Neutrophil (primary cell): ENCODE data around the gene CIB4.

Experiments
- H3K27ac ChIP-seq: fragments of 200-600 bp; sonication (generic); 2 replicates; pipeline ENCODE4 v1.5.1; 2016; ENCODE audit warnings: mild to moderate bottlenecking, moderate library complexity
- H3K27me3 ChIP-seq: fragments of 200-600 bp; sonication (generic); 2 replicates; pipeline ENCODE4 v1.6.0; 2016; ENCODE audit warnings: mild to moderate bottlenecking
- H3K36me3 ChIP-seq: fragments of 200-600 bp; sonication (generic); 2 replicates; pipeline ENCODE4 v1.5.1; 2017
- H3K4me1 ChIP-seq, 2 experiments: fragments of 200-600 bp in 1 of 2; sonication (generic) in 1 of 2; 1 replicate in 1 of 2; 2 replicates in 1 of 2; pipeline versions ENCODE4 v1.5.1 to v1.6.1; 2013 to 2016; ENCODE audit warnings: low read depth in 1 of 2, low read length in 1 of 2, mild to moderate bottlenecking in 1 of 2, moderate library complexity in 1 of 2; ENCODE audit not compliant: control insufficient read depth in 1 of 2, insufficient read depth in 1 of 2
- H3K4me3 ChIP-seq, 2 experiments: fragments of 200-600 bp in 1 of 2; sonication (generic) in 1 of 2; 1 replicate in 1 of 2; 2 replicates in 1 of 2; pipeline ENCODE4 v1.5.1; 2013 to 2016; ENCODE audit warnings: low read depth in 1 of 2, low read length in 1 of 2, mild to moderate bottlenecking in 1 of 2, moderate library complexity in 1 of 2
- H3K9me3 ChIP-seq: fragments of 200-600 bp; sonication (generic); 2 replicates; pipeline ENCODE4 v1.5.1; 2016
- TF ChIP-seq, protein P1 (sequence below): fragments of 200-600 bp; sonication (generic); IDR thresholded peaks from 2 replicates; pipeline ENCODE4 v1.5.1; 2016; ENCODE audit warnings: antibody characterized with exemption

The CIB4 gene

DNA sequence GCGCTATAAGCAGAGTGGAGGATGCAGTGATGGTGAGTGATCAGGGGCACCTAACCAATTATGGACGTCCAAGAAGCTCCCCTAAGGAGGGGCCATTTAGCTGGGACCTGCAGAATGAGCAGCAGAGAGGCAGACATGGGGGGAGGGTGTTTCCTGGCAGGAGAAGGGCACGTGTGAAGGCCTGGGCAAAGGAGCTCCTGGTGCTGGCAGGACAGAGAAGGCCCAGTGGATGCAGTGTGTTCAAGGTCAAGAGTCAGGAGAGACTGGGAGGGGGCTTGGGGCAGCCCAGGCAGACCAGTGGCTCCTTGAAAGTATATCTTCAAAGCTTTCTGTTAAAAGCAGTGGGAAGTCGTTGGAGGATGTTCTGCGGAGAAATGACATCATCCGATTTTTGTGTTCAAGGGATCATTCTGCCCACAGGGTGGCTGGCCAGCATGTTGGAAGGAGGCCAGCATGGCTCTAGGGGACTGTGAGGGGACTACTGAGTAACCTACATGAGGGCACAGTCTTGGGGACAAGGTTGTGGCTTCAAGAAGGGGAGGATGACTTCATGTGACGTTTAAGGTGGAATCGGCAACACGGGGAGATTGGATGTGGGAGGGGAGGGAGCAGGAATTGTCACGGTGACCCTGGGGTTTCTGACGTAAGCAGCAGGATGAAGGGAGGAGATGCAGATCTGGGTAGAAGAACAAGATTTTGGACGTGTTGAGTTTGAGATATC is 9.0 kb upstream of the CIB4 start:
- Histone ChIP-seq H3K4me1 (no peaks in the 10 kb centered on the region), H3K4me3 (no peak overlapping the region), H3K36me3 (no peaks in the 10 kb centered on the region), H3K27ac (no peak overlapping the region), H3K27me3 (peaks cover 27% of the 10 kb centered on the region), H3K9me3 (no peaks in the 10 kb centered on the region)
- TF ChIP-seq, protein P1, sequence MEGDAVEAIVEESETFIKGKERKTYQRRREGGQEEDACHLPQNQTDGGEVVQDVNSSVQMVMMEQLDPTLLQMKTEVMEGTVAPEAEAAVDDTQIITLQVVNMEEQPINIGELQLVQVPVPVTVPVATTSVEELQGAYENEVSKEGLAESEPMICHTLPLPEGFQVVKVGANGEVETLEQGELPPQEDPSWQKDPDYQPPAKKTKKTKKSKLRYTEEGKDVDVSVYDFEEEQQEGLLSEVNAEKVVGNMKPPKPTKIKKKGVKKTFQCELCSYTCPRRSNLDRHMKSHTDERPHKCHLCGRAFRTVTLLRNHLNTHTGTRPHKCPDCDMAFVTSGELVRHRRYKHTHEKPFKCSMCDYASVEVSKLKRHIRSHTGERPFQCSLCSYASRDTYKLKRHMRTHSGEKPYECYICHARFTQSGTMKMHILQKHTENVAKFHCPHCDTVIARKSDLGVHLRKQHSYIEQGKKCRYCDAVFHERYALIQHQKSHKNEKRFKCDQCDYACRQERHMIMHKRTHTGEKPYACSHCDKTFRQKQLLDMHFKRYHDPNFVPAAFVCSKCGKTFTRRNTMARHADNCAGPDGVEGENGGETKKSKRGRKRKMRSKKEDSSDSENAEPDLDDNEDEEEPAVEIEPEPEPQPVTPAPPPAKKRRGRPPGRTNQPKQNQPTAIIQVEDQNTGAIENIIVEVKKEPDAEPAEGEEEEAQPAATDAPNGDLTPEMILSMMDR = no peak

DNA sequence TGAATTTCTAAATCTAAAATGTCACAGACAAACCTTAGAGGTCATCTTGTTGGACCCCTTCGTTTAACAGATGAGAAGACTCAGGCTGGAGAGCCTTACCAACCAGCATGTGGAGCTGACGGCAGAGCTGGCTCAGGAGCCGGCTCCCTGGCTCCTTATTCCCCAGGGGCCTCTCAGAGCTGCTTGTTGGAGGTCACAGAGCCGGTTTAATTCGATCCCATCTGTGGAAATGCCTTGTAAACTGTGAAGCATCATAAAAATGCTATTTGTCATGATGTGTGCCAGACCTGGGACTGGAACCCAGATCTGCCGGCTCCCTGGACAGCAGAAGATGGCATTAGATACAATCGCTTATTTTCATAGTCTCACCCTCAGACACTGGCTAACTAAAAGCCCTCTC is 8.2 kb upstream of the CIB4 start:
- TF ChIP-seq, protein P1 = no peak
- Histone ChIP-seq H3K27me3 (peaks cover 36% of the 10 kb centered on the region), H3K27ac (no peak overlapping the region), H3K9me3 (no peaks in the 10 kb centered on the region), H3K36me3 (no peaks in the 10 kb centered on the region), H3K4me1 (no peaks in the 10 kb centered on the region), H3K4me3 (no peak overlapping the region)

DNA sequence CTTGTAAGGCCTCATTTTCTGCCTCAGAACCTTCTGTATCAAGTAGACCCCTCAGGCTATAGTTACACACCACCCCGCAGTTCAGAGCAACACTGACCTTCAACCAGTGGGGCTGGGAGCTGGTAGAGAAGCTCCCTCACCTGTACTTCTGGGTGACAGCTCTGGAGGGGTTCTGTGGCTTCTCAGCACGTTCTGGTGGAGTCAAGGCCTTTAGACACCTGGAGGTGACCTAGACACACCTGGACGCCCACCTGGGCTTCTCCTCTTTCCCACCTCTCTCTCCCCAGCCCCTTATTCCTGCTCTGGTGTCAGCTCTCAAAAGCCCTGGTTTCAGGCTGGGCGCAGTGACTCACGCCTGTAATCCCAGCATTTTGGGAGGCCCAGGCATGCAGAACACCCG is 7.3 kb upstream of the CIB4 start:
- Histone ChIP-seq H3K36me3 (no peaks in the 10 kb centered on the region), H3K27me3 (peaks cover 44% of the 10 kb centered on the region), H3K9me3 (no peaks in the 10 kb centered on the region), H3K4me1 (no peaks in the 10 kb centered on the region), H3K27ac (no peak overlapping the region), H3K4me3 (no peak overlapping the region)
- TF ChIP-seq, protein P1 = no peak

DNA sequence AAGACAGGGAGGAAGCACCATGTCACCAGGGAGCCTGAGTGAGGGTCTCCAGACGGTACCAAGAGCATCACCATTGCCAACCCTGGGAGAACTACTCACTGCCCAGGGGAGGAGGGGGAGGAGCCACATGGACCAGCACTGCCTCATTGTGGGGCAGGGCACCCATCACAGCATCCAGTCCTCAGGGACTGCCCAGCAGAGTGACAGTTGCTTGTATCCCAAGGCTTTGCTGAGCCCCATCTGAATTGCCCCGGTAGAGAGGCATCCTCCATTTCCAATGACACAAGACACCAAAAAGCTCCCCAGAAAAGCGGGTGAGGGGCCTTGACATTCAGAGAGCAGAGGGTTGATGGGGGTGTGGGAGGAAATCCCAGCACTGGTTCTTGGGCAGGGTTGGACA is 6.8 kb upstream of the CIB4 start:
- Histone ChIP-seq H3K9me3 (no peaks in the 10 kb centered on the region), H3K36me3 (no peaks in the 10 kb centered on the region), H3K4me3 (no peak overlapping the region), H3K4me1 (no peaks in the 10 kb centered on the region), H3K27ac (no peak overlapping the region), H3K27me3 (peaks cover 48% of the 10 kb centered on the region)
- TF ChIP-seq, protein P1 = no peak

DNA sequence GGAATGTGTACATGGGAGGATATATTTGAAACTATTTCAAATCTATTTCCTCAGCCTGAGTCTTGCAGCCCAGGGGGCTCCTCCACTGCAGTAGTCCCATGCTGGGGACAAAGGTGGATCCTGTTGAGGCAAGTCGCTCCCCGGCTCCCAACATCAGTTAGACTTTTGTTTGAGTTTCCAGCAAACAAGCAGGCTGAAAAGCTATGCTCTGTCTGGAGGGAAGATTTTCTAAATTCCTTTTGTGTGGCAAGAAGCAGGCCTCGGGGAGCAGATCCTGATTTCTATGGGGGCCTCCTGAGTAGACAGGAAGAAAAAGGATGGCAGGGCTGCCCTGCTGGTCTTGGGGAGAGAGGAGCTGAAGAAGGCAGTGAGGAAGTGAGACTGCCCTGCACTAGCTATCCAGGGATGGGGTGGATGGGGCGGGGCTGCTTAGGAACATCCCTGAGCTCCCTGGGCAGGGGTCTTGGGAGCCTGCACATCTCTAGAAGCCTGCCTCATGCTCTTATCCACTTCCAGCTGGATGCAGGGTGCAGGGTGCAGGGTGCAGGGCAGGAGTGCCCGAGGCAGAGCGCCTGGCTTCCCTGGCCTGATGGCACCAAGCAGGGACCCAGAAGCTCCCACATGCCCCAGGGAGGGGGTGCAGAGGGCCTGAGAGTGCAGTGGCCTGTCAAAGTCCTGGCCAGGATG is 6.0 kb upstream of the CIB4 start:
- peaks cover 53% of the 10 kb centered on the region for H3K27me3 ChIP-seq
- H3K4me1 ChIP-seq = no peaks in the 10 kb centered on the region
- no peaks in the 10 kb centered on the region for H3K9me3 ChIP-seq
- TF ChIP-seq, protein P1 = no peak
- H3K36me3 ChIP-seq = no peaks in the 10 kb centered on the region
- H3K4me3 ChIP-seq = no peak overlapping the region
- H3K27ac ChIP-seq = no peak overlapping the region
